ENCODE data around the gene AP5Z1. TPM values are rescaled to one million over a fixed set of nuclear protein-coding genes. Genes with fewer than 3 reads are reported as not detected.

The AP5Z1 gene
- total and polyA plus RNA-seq, 2 donors (not counting 1 experiment from before 2014, with no cell fraction given) = 11.1 to 32.2 TPM

GRCh38 chr7:4742051-4742573, 33.3 kb upstream of the AP5Z1 start:
- Histone ChIP-seq H3K4me2 (ENCODE audit: extremely low read depth, insufficient read depth, low read length) (no peak overlapping the region), H3K27ac (ENCODE audit: insufficient read depth, low read length) (no peak overlapping the region), H3K9ac (ENCODE audit: insufficient read depth, low read length) (no peak overlapping the region), H3K9me3 (ENCODE audit: control insufficient read depth, insufficient read depth, low read depth, low read length) (no peaks in the 10 kb centered on the region), H3K27me3 (ENCODE audit: control insufficient read depth, insufficient read depth, low read length) (no peaks in the 10 kb centered on the region), H4K20me1 (ENCODE audit: control insufficient read depth, extremely low read depth, insufficient read depth, low read length) (no peaks in the 10 kb centered on the region), H3K4me3 (replicated peaks in 1 of 4; ENCODE audit: control extremely low read depth in 1 of 4, insufficient read depth in 1 of 4, low read depth in 3 of 4, low read length in 4 of 4) (no peak overlapping the region), H3K79me2 (ENCODE audit: control insufficient read depth, insufficient read depth, low read length) (peaks cover 27% of the 10 kb centered on the region), H2AFZ (ENCODE audit: low read length) (no peak overlapping the region), H3K36me3 (ENCODE audit: control insufficient read depth, insufficient read depth, low read length) (peaks cover 14% of the 10 kb centered on the region), H3K4me1 (ENCODE audit: control insufficient read depth, extremely low read depth, insufficient read depth, low read length) (peaks cover 26% of the 10 kb centered on the region)
- TF ChIP-seq EZH2 (IDR thresholded peaks at IDR 0.05; ENCODE audit: low read length, missing control alignments) = no peak
- no peak for TF ChIP-seq CTCF (conservative IDR thresholded peaks at IDR 0.05 in 1 of 2, IDR thresholded peaks at IDR 0.05 in 1 of 2; ENCODE audit: low read depth in 1 of 2, low read length in 2 of 2)
- DNase-seq (ENCODE audit: low read depth in 2 of 2) = peak in 1 of 2 donors; percentile 17

- Histone ChIP-seq H3K4me2 (ENCODE audit: extremely low read depth, insufficient read depth, low read length) (no peak overlapping the region), H3K9me3 (ENCODE audit: control insufficient read depth, insufficient read depth, low read depth, low read length) (no peaks in the 10 kb centered on the region), H3K4me1 (ENCODE audit: control insufficient read depth, extremely low read depth, insufficient read depth, low read length) (peaks cover 28% of the 10 kb centered on the region), H3K27me3 (ENCODE audit: control insufficient read depth, insufficient read depth, low read length) (no peaks in the 10 kb centered on the region), H3K4me3 (replicated peaks in 1 of 4; ENCODE audit: control extremely low read depth in 1 of 4, insufficient read depth in 1 of 4, low read depth in 3 of 4, low read length in 4 of 4) (no peak overlapping the region), H3K9ac (ENCODE audit: insufficient read depth, low read length) (no peak overlapping the region), H4K20me1 (ENCODE audit: control insufficient read depth, extremely low read depth, insufficient read depth, low read length) (no peaks in the 10 kb centered on the region), H2AFZ (ENCODE audit: low read length) (no peak overlapping the region), H3K79me2 (ENCODE audit: control insufficient read depth, insufficient read depth, low read length) (peaks cover 29% of the 10 kb centered on the region), H3K27ac (ENCODE audit: insufficient read depth, low read length) (no peak overlapping the region), H3K36me3 (ENCODE audit: control insufficient read depth, insufficient read depth, low read length) (peaks cover 14% of the 10 kb centered on the region)
- DNase-seq (ENCODE audit: low read depth in 2 of 2) = peak in 1 of 2 donors; percentile 34
- no peak for TF ChIP-seq CTCF (conservative IDR thresholded peaks at IDR 0.05 in 1 of 2, IDR thresholded peaks at IDR 0.05 in 1 of 2; ENCODE audit: low read depth in 1 of 2, low read length in 2 of 2)
- TF ChIP-seq EZH2 (IDR thresholded peaks at IDR 0.05; ENCODE audit: low read length, missing control alignments) = no peak
Measured at GRCh38 chr7:4742852-4743251, 32.6 kb upstream of the AP5Z1 start.

- peaks cover 41% of the 10 kb centered on the region for H3K79me2 ChIP-seq (ENCODE audit: control insufficient read depth, insufficient read depth, low read length)
- TF ChIP-seq EZH2 (IDR thresholded peaks at IDR 0.05; ENCODE audit: low read length, missing control alignments) = no peak
- TF ChIP-seq CTCF (conservative IDR thresholded peaks at IDR 0.05 in 1 of 2, IDR thresholded peaks at IDR 0.05 in 1 of 2; ENCODE audit: low read depth in 1 of 2, low read length in 2 of 2) = no peak
- H3K9me3 ChIP-seq (ENCODE audit: control insufficient read depth, insufficient read depth, low read depth, low read length) = no peaks in the 10 kb centered on the region
- no peaks in the 10 kb centered on the region for H4K20me1 ChIP-seq (ENCODE audit: control insufficient read depth, extremely low read depth, insufficient read depth, low read length)
- peak overlapping the region in 2 of 4 experiments; percentile 27 to 35 for H3K4me3 ChIP-seq (replicated peaks in 1 of 4; ENCODE audit: control extremely low read depth in 1 of 4, insufficient read depth in 1 of 4, low read depth in 3 of 4, low read length in 4 of 4)
- DNase-seq (ENCODE audit: low read depth in 2 of 2) = peak; percentile 100
- H3K4me2 ChIP-seq (ENCODE audit: extremely low read depth, insufficient read depth, low read length) = peak overlapping the region; percentile 75
- no peaks in the 10 kb centered on the region for H3K27me3 ChIP-seq (ENCODE audit: control insufficient read depth, insufficient read depth, low read length)
- H3K27ac ChIP-seq (ENCODE audit: insufficient read depth, low read length) = peak overlapping the region; percentile 96
- H3K9ac ChIP-seq (ENCODE audit: insufficient read depth, low read length) = peak overlapping the region; percentile 63
- peaks cover 17% of the 10 kb centered on the region for H3K4me1 ChIP-seq (ENCODE audit: control insufficient read depth, extremely low read depth, insufficient read depth, low read length)
- H2AFZ ChIP-seq (ENCODE audit: low read length) = no peak overlapping the region
- H3K36me3 ChIP-seq (ENCODE audit: control insufficient read depth, insufficient read depth, low read length) = peaks cover 16% of the 10 kb centered on the region
Measured at GRCh38 chr7:4744391-4745264, 30.8 kb upstream of the AP5Z1 start.
